Parathyroid adenoma (tissue), 2 donors: ENCODE results near the gene TENM3.
"Not testable (repeated sequence)": the region's sequence is repeated elsewhere in the genome, so short reads cannot be mapped to it uniquely, and the experiment has no call there.

Experiments used
- H2AFZ ChIP-seq: fragments of 300-600 bp; sonication (generic); one replicate; pipeline ENCODE4 v1.7.0; 2017; ENCODE audit warnings: antibody characterized with exemption, mild to moderate bottlenecking
- H3K27ac ChIP-seq: fragments of 300-600 bp; sonication (generic); one replicate; pipeline ENCODE4 v1.7.0; 2017
- H3K27me3 ChIP-seq: fragments of 300-600 bp; sonication (generic); one replicate; pipeline ENCODE4 v1.7.0; 2017; ENCODE audit warnings: low read length; ENCODE audit not compliant: control insufficient read depth, insufficient read depth
- H3K36me3 ChIP-seq: fragments of 300-600 bp; sonication (generic); one replicate; pipeline ENCODE4 v1.7.0; 2017; ENCODE audit warnings: low read length; ENCODE audit not compliant: control insufficient read depth, insufficient read depth
- H3K4me1 ChIP-seq: fragments of 300-600 bp; sonication (generic); one replicate; pipeline ENCODE4 v1.7.0; 2017; ENCODE audit warnings: control low read depth
- H3K4me2 ChIP-seq: fragments of 300-600 bp; sonication (generic); one replicate; pipeline ENCODE4 v1.7.0; 2017; ENCODE audit warnings: low read length
- H3K4me3 ChIP-seq: fragments of 300-600 bp; sonication (generic); one replicate; pipeline ENCODE4 v1.7.0; 2017; ENCODE audit warnings: low read depth, low read length
- H3K79me2 ChIP-seq: fragments of 300-600 bp; sonication (generic); one replicate; pipeline ENCODE4 v1.7.0; 2017; ENCODE audit warnings: control low read depth
- H3K9ac ChIP-seq: fragments of 300-600 bp; sonication (generic); one replicate; pipeline ENCODE4 v1.7.0; 2017; ENCODE audit warnings: mild to moderate bottlenecking
- H3K9me3 ChIP-seq: fragments of 300-600 bp; sonication (generic); one replicate; pipeline ENCODE4 v1.7.0; 2017; ENCODE audit warnings: low read length; ENCODE audit not compliant: control insufficient read depth
- CTCF ChIP-seq: fragments of 300-600 bp; sonication (generic); IDR thresholded peaks from one replicate; pipeline ENCODE4 v1.7.0; 2017; ENCODE audit warnings: antibody characterized with exemption, mild to moderate bottlenecking
- donor health status: primary hyperparathyroidism.

TENM3 gene

GRCh38 chr4:182243204-182243603, at the start of gene TENM3:
Gene TENM3, plus strand, starts transcription at chr4:182243402. Its CDS starts 80,619 bp downstream, at chr4:182324021.
- H2AFZ ChIP-seq, H3K79me2 ChIP-seq, H3K27me3 ChIP-seq, H3K4me3 ChIP-seq, H3K4me2 ChIP-seq, H3K4me1 ChIP-seq, H3K9ac ChIP-seq, H3K27ac ChIP-seq, H3K9me3 ChIP-seq, H3K36me3 ChIP-seq: not testable (repeated sequence)

GRCh38 chr4:182194091-182194824, 48.9 kb upstream of the TENM3 start:
- Histone ChIP-seq H3K79me2 (no peaks in the 10 kb centered on the region), H3K4me1 (no peaks in the 10 kb centered on the region), H3K27ac (no peak overlapping the region), H3K36me3 (no peaks in the 10 kb centered on the region), H3K9me3 (no peaks in the 10 kb centered on the region), H3K4me3 (no peak overlapping the region), H3K4me2 (no peak overlapping the region), H2AFZ (no peak overlapping the region), H3K27me3 (no peaks in the 10 kb centered on the region), H3K9ac (no peak overlapping the region)
- TF ChIP-seq CTCF = no peak

GRCh38 chr4:182197611-182198010, 45.6 kb upstream of the TENM3 start:
- Histone ChIP-seq H3K4me1 (no peaks in the 10 kb centered on the region), H3K27ac (no peak overlapping the region), H3K4me2 (no peak overlapping the region), H3K27me3 (no peaks in the 10 kb centered on the region), H3K36me3 (no peaks in the 10 kb centered on the region), H3K9me3 (no peaks in the 10 kb centered on the region), H3K4me3 (no peak overlapping the region), H2AFZ (no peak overlapping the region), H3K9ac (no peak overlapping the region), H3K79me2 (no peaks in the 10 kb centered on the region)
- no peak for TF ChIP-seq CTCF

- H3K79me2 ChIP-seq = no peaks in the 10 kb centered on the region
Measured at GRCh38 chr4:182201871-182202270, 41.3 kb upstream of the TENM3 start.

GRCh38 chr4:182202650-182203049, 40.6 kb upstream of the TENM3 start:
- TF ChIP-seq CTCF = no peak
- H3K27me3 ChIP-seq = no peaks in the 10 kb centered on the region

More at GRCh38 chr4:182201871-182202270, 41.3 kb upstream of the TENM3 start:
- no peaks in the 10 kb centered on the region for H3K9me3 ChIP-seq
- H3K9ac ChIP-seq = no peak overlapping the region
- H3K36me3 ChIP-seq = no peaks in the 10 kb centered on the region
- H2AFZ ChIP-seq = no peak overlapping the region
- no peak overlapping the region for H3K4me3 ChIP-seq
- TF ChIP-seq CTCF = no peak
- H3K27ac ChIP-seq = no peak overlapping the region
- no peaks in the 10 kb centered on the region for H3K27me3 ChIP-seq
- H3K4me2 ChIP-seq = no peak overlapping the region
- H3K4me1 ChIP-seq = no peaks in the 10 kb centered on the region

More at GRCh38 chr4:182202650-182203049, 40.6 kb upstream of the TENM3 start:
- Histone ChIP-seq H3K36me3 (no peaks in the 10 kb centered on the region), H3K4me1 (no peaks in the 10 kb centered on the region), H3K4me3 (no peak overlapping the region), H3K9me3 (no peaks in the 10 kb centered on the region), H3K4me2 (no peak overlapping the region), H2AFZ (no peak overlapping the region), H3K9ac (no peak overlapping the region), H3K79me2 (no peaks in the 10 kb centered on the region), H3K27ac (no peak overlapping the region)
